Sigmoid colon (tissue), 7 donors: ENCODE measurements around the gene LAIR2. TPM values are rescaled to one million over a fixed set of nuclear protein-coding genes. Genes with fewer than 3 reads are reported as not detected.
A peak's percentile ranks its signal among the peaks of the same experiment; 100 is the strongest.

ENCODE experiments used
- DNase-seq: peaks from one replicate; pipeline ENCODE4 v3.0.0-alpha.2; 2019
- H3K27ac ChIP-seq, 4 donors: fragments of 200-600 bp; sonication (generic); one replicate each; pipeline ENCODE4 v1.5.1; 2016 to 2019; ENCODE audit warnings: mild to moderate bottlenecking in 1 of 4
- H3K27me3 ChIP-seq, 3 donors: fragments of 200-600 bp; sonication (generic); one replicate each; pipeline ENCODE4 v1.5.1; 2019; ENCODE audit warnings: mild to moderate bottlenecking in 1 of 3
- H3K36me3 ChIP-seq, 4 donors: fragments of 200-600 bp; sonication (generic); one replicate each; pipeline ENCODE4 v1.5.1; 2016 to 2019
- H3K4me1 ChIP-seq, 4 donors: fragments of 200-600 bp; sonication (generic); one replicate each; pipeline ENCODE4 v1.5.1; 2017 to 2019
- H3K4me3 ChIP-seq, 4 donors: fragments of 200-600 bp; sonication (generic); one replicate each; pipeline ENCODE4 v1.5.1; 2017 to 2019; ENCODE audit warnings: mild to moderate bottlenecking in 2 of 4, moderate library complexity in 1 of 4
- H3K9me3 ChIP-seq, 4 donors: fragments of 200-600 bp in 3 of 4; sonication (generic) in 3 of 4; one replicate each; pipeline versions ENCODE4 v1.5.1 to v1.6.1; 2013 to 2019
- CTCF ChIP-seq, 4 experiments: fragments of 450-650 bp in 3 of 4; fragments of 200-600 bp in 1 of 4; IDR thresholded peaks; one replicate each; pipeline ENCODE4 v1.5.1; 2016 to 2019; ENCODE audit warnings: antibody characterized with exemption in 4 of 4, mild to moderate bottlenecking in 3 of 4, moderate library complexity in 2 of 4
- EP300 ChIP-seq, 4 donors: sonication (generic); formaldehyde crosslinking; IDR thresholded peaks; one replicate each; pipeline ENCODE4 v1.6.1; 2017; ENCODE audit warnings: antibody characterized with exemption in 4 of 4
- POLR2A ChIP-seq, 2 donors: fragments of 450-650 bp; IDR thresholded peaks; one replicate each; pipeline ENCODE4 v1.6.1; 2016; ENCODE audit warnings: antibody characterized with exemption in 2 of 2, mild to moderate bottlenecking in 2 of 2, moderate library complexity in 2 of 2
- POLR2AphosphoS5 ChIP-seq, 4 donors: sonication (generic); formaldehyde crosslinking; IDR thresholded peaks; one replicate each; pipeline ENCODE4 v1.6.1; 2017; ENCODE audit warnings: antibody characterized with exemption in 4 of 4
- WGBS, 2 donors: extraction: QIAGEN DNeasy Blood & Tissue Kit; methylation state at CpG; one replicate each; pipeline ENCODE4 v1.1.7; 2013; 5-methylcytosine and 5-hydroxymethylcytosine counted together
- intact Hi-C: fragments of 100-400 bp; cut with DNase I; formaldehyde crosslinking; loops from one replicate; pipeline ENCODE4 v1.15.1; 2023
- polyA plus RNA-seq, 3 donors: library from polyadenylated mRNA; stranded (reverse); fragments of 200-250 nt; gene quantifications; one replicate each; pipeline ENCODE4 v1.2.3, GENCODE V29; 2013
- total RNA-seq, 4 donors: library from RNA; depleted of rRNA; stranded (reverse); fragments of >200 nt; gene quantifications; one replicate each; pipeline ENCODE4 v1.1.0, GENCODE V29; 2016
- donor health status: healthy with polysubstance abuse.
- donor health status: Bipolar disorder and iron deficiency.
- donor health status: healthy.

Gene LAIR2
- total and polyA plus RNA-seq, 7 donors, result 1.9 TPM; not detected in 6

- H3K27ac ChIP-seq, result peak overlapping the region; percentile 89 to 94 (median 91)
- no peaks in the 10 kb centered on the region for H3K27me3 ChIP-seq
- DNase-seq, result peak; percentile 90
- peak overlapping the region; percentile 42 to 63 (median 60) for H3K4me3 ChIP-seq
- intact Hi-C loops, result loop anchor here (1.0 to 10.0 kb wide), 4 partner anchors 12 to 652 kb away; partner anchors contain the start of genes MYADM, PPP1R12C and RPS9
- peaks cover 24 to 45% (median 38%) of the 10 kb centered on the region in 4 donors for H3K36me3 ChIP-seq
- WGBS, 2 donors, result 1 to 6% methylated on average over 91 of the region's 91 CpGs
- TF ChIP-seq EP300 (IDR thresholded peaks at IDR 0.05) (no peak), POLR2AphosphoS5 (IDR thresholded peaks at IDR 0.05) (peak; percentile 56 to 84 (median 74))
- H3K9me3 ChIP-seq, result no peaks in the 10 kb centered on the region
- peaks cover 0 to 48% (median 40%) of the 10 kb centered on the region in 4 donors for H3K4me1 ChIP-seq
These were observed 39.7 kb upstream of the LAIR2 start for GRCh38 chr19:54462655-54463530.

DNA sequence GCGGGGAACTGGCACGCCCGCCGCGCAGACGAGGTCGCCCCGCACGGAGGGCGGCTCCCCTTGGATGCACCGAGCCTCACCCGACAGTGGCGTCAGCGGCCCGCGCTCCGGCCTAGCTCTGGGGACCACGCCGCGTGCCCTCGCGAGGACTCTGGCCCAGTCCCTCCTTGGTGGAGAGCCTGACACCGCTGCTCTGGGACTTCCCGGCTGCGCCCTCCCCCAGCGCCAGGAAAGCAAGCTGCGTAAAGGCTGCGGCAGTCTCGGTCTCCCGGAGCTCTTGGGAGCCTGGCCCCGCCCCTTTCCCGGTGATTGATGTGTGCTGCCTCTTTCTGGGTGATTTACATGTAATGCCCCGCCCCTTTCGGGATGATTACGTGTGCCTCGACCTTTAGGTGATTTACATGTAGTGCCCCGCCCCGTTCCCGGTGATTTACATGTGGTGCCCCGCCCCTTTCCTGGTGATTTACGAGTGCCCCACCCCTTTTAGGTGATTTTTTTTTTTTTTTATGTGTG, 39.0 kb upstream of the LAIR2 start, which contains the start of gene LENG9:
Gene LENG9, minus strand, starts transcription at position 248 of the 513 bp plus-strand sequence. CDS start 252 bp downstream, outside the sequence.
- H3K4me1 ChIP-seq, result peaks cover 0 to 48% (median 40%) of the 10 kb centered on the region in 4 donors
- no peaks in the 10 kb centered on the region for H3K9me3 ChIP-seq
- peak within 1 kb of the TSS; percentile 89 to 94 (median 91) for H3K27ac ChIP-seq
- H3K27me3 ChIP-seq, result no peaks in the 10 kb centered on the region
- 0 to 1% methylated on average over 41 of the region's 41 CpGs for WGBS, 2 donors
- TF ChIP-seq POLR2AphosphoS5 (IDR thresholded peaks at IDR 0.05) (peak; percentile 90 to 97 (median 91)), POLR2A (IDR thresholded peaks at IDR 0.05) (peak; percentile 58 to 87), EP300 (IDR thresholded peaks at IDR 0.05) (no peak), CTCF (IDR thresholded peaks at IDR 0.05) (no peak)
- intact Hi-C loops, result loop anchor here (5.0 to 10.0 kb wide), 3 partner anchors 259 to 651 kb away; partner anchors contain the start of genes MYADM, PPP1R12C and RPS9
- peak within 1 kb of the TSS; percentile 42 to 63 (median 60) for H3K4me3 ChIP-seq
- DNase-seq, result peak; percentile 99
- peaks cover 17 to 38% (median 31%) of the 10 kb centered on the region in 4 donors for H3K36me3 ChIP-seq

GRCh38 chr19:54464044-54464629, 38.5 kb upstream of the LAIR2 start:
- 0 to 1% methylated on average over 26 of the region's 26 CpGs for WGBS, 2 donors
- Histone ChIP-seq H3K4me1 (peaks cover 0 to 44% (median 40%) of the 10 kb centered on the region in 4 donors), H3K4me3 (peak overlapping the region; percentile 21 to 63 (median 60)), H3K27ac (peak overlapping the region; percentile 89 to 94 (median 91)), H3K9me3 (no peaks in the 10 kb centered on the region), H3K36me3 (peaks cover 13 to 33% (median 25%) of the 10 kb centered on the region in 4 donors), H3K27me3 (peaks cover 0 to 1% (median 0%) of the 10 kb centered on the region in 3 donors)
- intact Hi-C loops, result loop anchor here (5.0 to 10.0 kb wide), 3 partner anchors 259 to 651 kb away; partner anchors contain the start of genes MYADM, PPP1R12C and RPS9
- peak; percentile 92 for DNase-seq
- TF ChIP-seq EP300 (IDR thresholded peaks at IDR 0.05) (no peak), POLR2AphosphoS5 (IDR thresholded peaks at IDR 0.05) (peak in 1 of 4 donors; percentile 4)

DNA sequence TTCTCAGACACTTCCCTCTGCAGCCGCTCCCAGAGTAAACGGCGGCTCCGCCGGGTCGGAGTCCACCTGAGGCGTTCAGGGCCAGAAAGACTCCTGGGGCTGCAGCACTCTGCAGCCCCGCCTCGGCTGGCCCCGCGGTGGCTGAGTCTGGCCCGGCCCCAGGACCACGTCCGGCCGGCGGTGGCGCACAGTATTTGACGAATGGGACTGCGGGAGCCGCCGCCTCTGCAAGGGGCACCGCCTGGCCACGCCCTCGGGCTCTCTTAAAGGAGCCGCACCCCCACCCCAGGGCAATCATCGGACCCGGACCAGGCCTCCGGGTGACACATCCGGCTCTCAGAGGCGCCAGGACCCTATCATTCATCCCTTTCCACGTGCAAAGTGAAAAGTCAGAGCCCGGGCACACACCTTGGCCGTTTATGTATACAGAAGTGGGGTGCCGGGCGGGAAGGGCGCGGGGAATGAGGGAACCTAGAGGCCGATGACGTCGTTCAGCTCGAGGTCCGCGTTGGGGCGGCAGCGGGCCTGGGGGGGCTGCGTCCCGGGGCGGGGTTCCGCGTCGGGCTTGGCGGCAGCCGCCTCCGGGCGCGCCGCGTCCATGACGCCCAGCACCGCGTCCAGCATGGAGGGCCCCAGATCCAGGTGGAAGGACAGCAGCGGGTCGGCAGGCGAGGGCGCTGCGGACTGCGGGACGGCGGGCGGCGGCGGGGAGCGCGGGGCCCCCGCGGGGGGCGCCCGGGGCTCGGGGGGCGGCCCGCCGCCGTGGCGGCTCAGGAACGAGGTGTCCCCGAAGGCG, 37.8 kb upstream of the LAIR2 start:
- H3K27ac ChIP-seq, result peak overlapping the region; percentile 89 to 94 (median 91)
- no peak for TF ChIP-seq CTCF (IDR thresholded peaks at IDR 0.05)
- TF ChIP-seq EP300 (IDR thresholded peaks at IDR 0.05), result no peak
- peak in 1 of 2 donors; percentile 39 for TF ChIP-seq POLR2A (IDR thresholded peaks at IDR 0.05)
- TF ChIP-seq POLR2AphosphoS5 (IDR thresholded peaks at IDR 0.05), result peak; percentile 4 to 76 (median 52)
- peak overlapping the region; percentile 21 to 63 (median 60) for H3K4me3 ChIP-seq
- 11% methylated on average over 87 of the region's 87 CpGs for WGBS, 2 donors
- peak; percentile 93 for DNase-seq
- intact Hi-C loops, result loop anchor here (5.0 to 10.0 kb wide), 3 partner anchors 260 to 650 kb away; partner anchors contain the start of genes MYADM, PPP1R12C and RPS9
- H3K4me1 ChIP-seq, result peaks cover 0 to 42% (median 35%) of the 10 kb centered on the region in 4 donors
- peaks cover 7 to 26% (median 18%) of the 10 kb centered on the region in 4 donors for H3K36me3 ChIP-seq
- no peaks in the 10 kb centered on the region for H3K9me3 ChIP-seq
- peaks cover 0 to 8% (median 0%) of the 10 kb centered on the region in 3 donors for H3K27me3 ChIP-seq
